Measurements from ENCODE around the gene ARMC5. TPM values are rescaled to one million over a fixed set of nuclear protein-coding genes. Genes with fewer than 3 reads are reported as not detected.

The ARMC5 gene
- total RNA-seq, 1 donor from 2014 or later = 11.5 TPM

GRCh38 chr16:31417916-31418315 is 41.4 kb upstream of the ARMC5 start:
- H3K27me3 Mint-ChIP-seq (ENCODE audit: low read depth, unreplicated experiment) = peaks cover 54% of the 10 kb centered on the region
- no peak overlapping the region for H3K4me3 Mint-ChIP-seq (ENCODE audit: unreplicated experiment)
- Histone ChIP-seq H2AFZ (ENCODE audit: low read depth, low read length) (no peak overlapping the region), H3K4me3 (ENCODE audit: insufficient read depth, low read depth, low read length) (no peak overlapping the region), H3K4me1 (ENCODE audit: insufficient read depth, low read length) (no peaks in the 10 kb centered on the region), H3K27me3 (ENCODE audit: insufficient read depth, low read length) (no peaks in the 10 kb centered on the region), H3K79me2 (ENCODE audit: insufficient read depth, low read length) (no peaks in the 10 kb centered on the region), H3K27ac (ENCODE audit: low read depth, low read length) (no peak overlapping the region), H3K36me3 (ENCODE audit: insufficient read depth, low read length) (no peaks in the 10 kb centered on the region), H3K9me3 (ENCODE audit: insufficient read depth, low read depth, low read length) (no peaks in the 10 kb centered on the region), H4K20me1 (ENCODE audit: insufficient read depth, low read length) (no peaks in the 10 kb centered on the region), H3K4me2 (ENCODE audit: low read length) (no peak overlapping the region), H3K9ac (ENCODE audit: low read length) (no peak overlapping the region)
- H3K27ac Mint-ChIP-seq (ENCODE audit: unreplicated experiment) = no peak overlapping the region
- peaks cover 4% of the 10 kb centered on the region for H3K36me3 Mint-ChIP-seq (ENCODE audit: low read depth, unreplicated experiment)
- H3K4me1 Mint-ChIP-seq (ENCODE audit: low read depth, unreplicated experiment) = no peaks in the 10 kb centered on the region
- DNase-seq (ENCODE audit: low read depth) (no peak), FAIRE-seq (no peak)
- H3K9me3 Mint-ChIP-seq (ENCODE audit: unreplicated experiment) = peaks cover 31% of the 10 kb centered on the region
- TF ChIP-seq EZH2 (IDR thresholded peaks at IDR 0.05; ENCODE audit: insufficient read depth, low read length) (no peak), CTCF (IDR thresholded peaks at IDR 0.05; ENCODE audit: insufficient read depth, low read depth, low read length) (no peak)

- no peak overlapping the region for H3K4me3 Mint-ChIP-seq (ENCODE audit: unreplicated experiment)
- Histone ChIP-seq H3K9me3 (ENCODE audit: insufficient read depth, low read depth, low read length) (no peaks in the 10 kb centered on the region), H3K4me1 (ENCODE audit: insufficient read depth, low read length) (no peaks in the 10 kb centered on the region), H3K79me2 (ENCODE audit: insufficient read depth, low read length) (no peaks in the 10 kb centered on the region), H3K4me3 (ENCODE audit: insufficient read depth, low read depth, low read length) (no peak overlapping the region), H3K27me3 (ENCODE audit: insufficient read depth, low read length) (no peaks in the 10 kb centered on the region), H2AFZ (ENCODE audit: low read depth, low read length) (no peak overlapping the region), H4K20me1 (ENCODE audit: insufficient read depth, low read length) (no peaks in the 10 kb centered on the region), H3K4me2 (ENCODE audit: low read length) (no peak overlapping the region), H3K36me3 (ENCODE audit: insufficient read depth, low read length) (no peaks in the 10 kb centered on the region), H3K27ac (ENCODE audit: low read depth, low read length) (no peak overlapping the region), H3K9ac (ENCODE audit: low read length) (no peak overlapping the region)
- FAIRE-seq = no peak
- H3K27me3 Mint-ChIP-seq (ENCODE audit: low read depth, unreplicated experiment) = peaks cover 53% of the 10 kb centered on the region
- peaks cover 46% of the 10 kb centered on the region for H3K9me3 Mint-ChIP-seq (ENCODE audit: unreplicated experiment)
- TF ChIP-seq CTCF (IDR thresholded peaks at IDR 0.05; ENCODE audit: insufficient read depth, low read depth, low read length) = no peak
- no peak for TF ChIP-seq EZH2 (IDR thresholded peaks at IDR 0.05; ENCODE audit: insufficient read depth, low read length)
- H3K27ac Mint-ChIP-seq (ENCODE audit: unreplicated experiment) = no peak overlapping the region
- no peak for DNase-seq (ENCODE audit: low read depth)
- H3K36me3 Mint-ChIP-seq (ENCODE audit: low read depth, unreplicated experiment) = peaks cover 4% of the 10 kb centered on the region
- H3K4me1 Mint-ChIP-seq (ENCODE audit: low read depth, unreplicated experiment) = no peaks in the 10 kb centered on the region
Measured at GRCh38 chr16:31420037-31420436, 39.3 kb upstream of the ARMC5 start.

- Histone ChIP-seq H3K27ac (ENCODE audit: low read depth, low read length) (no peak overlapping the region), H2AFZ (ENCODE audit: low read depth, low read length) (no peak overlapping the region), H3K9ac (ENCODE audit: low read length) (no peak overlapping the region), H3K4me1 (ENCODE audit: insufficient read depth, low read length) (no peaks in the 10 kb centered on the region), H3K79me2 (ENCODE audit: insufficient read depth, low read length) (no peaks in the 10 kb centered on the region), H3K27me3 (ENCODE audit: insufficient read depth, low read length) (no peaks in the 10 kb centered on the region), H4K20me1 (ENCODE audit: insufficient read depth, low read length) (no peaks in the 10 kb centered on the region), H3K4me2 (ENCODE audit: low read length) (no peak overlapping the region), H3K9me3 (ENCODE audit: insufficient read depth, low read depth, low read length) (no peaks in the 10 kb centered on the region), H3K36me3 (ENCODE audit: insufficient read depth, low read length) (no peaks in the 10 kb centered on the region), H3K4me3 (ENCODE audit: insufficient read depth, low read depth, low read length) (no peak overlapping the region)
- Mint-ChIP-seq H3K36me3 (ENCODE audit: low read depth, unreplicated experiment) (peaks cover 4% of the 10 kb centered on the region), H3K9me3 (ENCODE audit: unreplicated experiment) (peaks cover 46% of the 10 kb centered on the region), H3K27me3 (ENCODE audit: low read depth, unreplicated experiment) (peaks cover 49% of the 10 kb centered on the region), H3K4me3 (ENCODE audit: unreplicated experiment) (no peak overlapping the region), H3K27ac (ENCODE audit: unreplicated experiment) (no peak overlapping the region), H3K4me1 (ENCODE audit: low read depth, unreplicated experiment) (no peaks in the 10 kb centered on the region)
- FAIRE-seq = no peak
- TF ChIP-seq EZH2 (IDR thresholded peaks at IDR 0.05; ENCODE audit: insufficient read depth, low read length) (no peak), CTCF (IDR thresholded peaks at IDR 0.05; ENCODE audit: insufficient read depth, low read depth, low read length) (no peak)
- DNase-seq (ENCODE audit: low read depth) = no peak
Measured at GRCh38 chr16:31421587-31421986, 37.7 kb upstream of the ARMC5 start.
